Keratinocyte (primary cell): ENCODE results near the gene GCC1. TPM values are rescaled to one million over a fixed set of nuclear protein-coding genes. Genes with fewer than 3 reads are reported as not detected.

Experiments
- DNase-seq: peaks from one replicate; pipeline ENCODE4 v3.0.0-alpha.2; 2011; ENCODE audit warnings: low read depth, missing footprints, low spot score
- FAIRE-seq: peaks from 2 replicates; lab custom pipeline; 2011; peaks lifted over from hg19 to GRCh38; lab: Jason Lieb, UNC
- H2AFZ ChIP-seq: 2 replicates; pipeline ENCODE4 v1.6.0; 2012; ENCODE audit warnings: low read length, control low read depth, inconsistent platforms; ENCODE audit not compliant: control insufficient read depth
- H3K27ac ChIP-seq: 2 replicates; pipeline ENCODE4 v1.5.1; 2011; ENCODE audit warnings: low read length; ENCODE audit not compliant: control insufficient read depth, insufficient read depth
- H3K27me3 ChIP-seq: 3 replicates; pipeline ENCODE4 v1.6.0; 2011; ENCODE audit warnings: low read length; ENCODE audit not compliant: control insufficient read depth, insufficient read depth; ENCODE audit errors: extremely low read depth
- H3K36me3 ChIP-seq, 2 experiments: 2 replicates in 1 of 2; 3 replicates in 1 of 2; pipeline ENCODE4 v1.5.1; 2011; ENCODE audit warnings: low read length in 2 of 2, mild to moderate bottlenecking in 1 of 2; ENCODE audit not compliant: control insufficient read depth in 2 of 2, insufficient read depth in 2 of 2; ENCODE audit errors: extremely low read depth in 1 of 2
- H3K4me1 ChIP-seq: 3 replicates; pipeline ENCODE4 v1.5.1; 2011; ENCODE audit warnings: low read length; ENCODE audit not compliant: control insufficient read depth, insufficient read depth; ENCODE audit errors: extremely low read depth
- H3K4me2 ChIP-seq: 3 replicates; pipeline ENCODE4 v1.6.0; 2011; ENCODE audit warnings: low read depth, low read length; ENCODE audit not compliant: control insufficient read depth, insufficient read depth; ENCODE audit errors: extremely low read depth
- H3K4me3 ChIP-seq, 3 experiments: fragments of 200-600 bp in 1 of 3; sonication (generic) in 1 of 3; 2 replicates in 2 of 3; 3 replicates in 1 of 3; pipeline ENCODE4 v1.5.1; 2011 to 2016; ENCODE audit warnings: low read length in 3 of 3, mild to moderate bottlenecking in 3 of 3, control low read depth in 2 of 3, inconsistent platforms in 1 of 3, low read depth in 1 of 3, mixed read lengths in 1 of 3, mixed run types in 1 of 3, moderate library complexity in 1 of 3; ENCODE audit not compliant: control insufficient read depth in 2 of 3, insufficient read depth in 2 of 3; ENCODE audit errors: extremely low read depth in 1 of 3
- H3K79me2 ChIP-seq: 2 replicates; pipeline ENCODE4 v1.6.0; 2012; ENCODE audit warnings: low read length; ENCODE audit not compliant: control insufficient read depth, insufficient read depth
- H3K9ac ChIP-seq: 3 replicates; pipeline ENCODE4 v1.6.0; 2011; ENCODE audit warnings: low read length; ENCODE audit not compliant: control insufficient read depth, insufficient read depth; ENCODE audit errors: extremely low read depth
- H3K9me1 ChIP-seq: 3 replicates; pipeline ENCODE4 v1.6.0; 2011; ENCODE audit warnings: low read length; ENCODE audit not compliant: control insufficient read depth, insufficient read depth; ENCODE audit errors: extremely low read depth
- H3K9me3 ChIP-seq: 2 replicates; pipeline ENCODE4 v1.5.1; 2012; ENCODE audit warnings: low read depth, low read length; ENCODE audit not compliant: control insufficient read depth
- H4K20me1 ChIP-seq: 3 replicates; pipeline ENCODE4 v1.6.0; 2011; ENCODE audit warnings: low read length; ENCODE audit not compliant: control insufficient read depth, insufficient read depth; ENCODE audit errors: extremely low read depth
- EZH2 ChIP-seq: IDR thresholded peaks from one replicate; pipeline ENCODE4 v1.6.1; 2012; ENCODE audit warnings: inconsistent platforms, mild to moderate bottlenecking, low read length, moderate library complexity
- dilution Hi-C: fragments of 300-500 bp; cut with MboI; formaldehyde crosslinking; loops from one replicate; pipeline ENCODE4 v1.7.0; 2020; ENCODE audit warnings: low sequenced_read_pairs; ENCODE audit not compliant: extremely low pct_ligation_motif_present
- polyA plus RNA-seq, 5 experiments: library from polyadenylated mRNA; depleted of rRNA in 3 of 5; stranded (reverse) in 3 of 5; stranded (forward) in 1 of 5; unstranded in 1 of 5; fragments of >200 nt; gene quantifications; 1 replicate in 1 of 5; 2 replicates in 3 of 5; 3 replicates in 1 of 5; pipeline versions ENCODE4 v1.2.1 to v1.2.3, GENCODE V29; 2011 to 2012; ENCODE audit warnings: missing spikeins in 2 of 5, low read depth in 1 of 5, low replicate concordance in 1 of 5
- TF ChIP-seq, protein P1 (sequence below), 3 experiments: IDR thresholded peaks in 1 of 3; conservative IDR thresholded peaks in 1 of 3; optimal IDR thresholded peaks in 1 of 3; 2 replicates in 2 of 3; 3 replicates in 1 of 3; pipeline versions ENCODE3 to v1.5.1; 2011; ENCODE audit warnings: low read length in 3 of 3, mild to moderate bottlenecking in 3 of 3, moderate library complexity in 2 of 3, control low read depth in 1 of 3, inconsistent platforms in 1 of 3; ENCODE audit not compliant: insufficient read depth in 2 of 3; ENCODE audit errors: extremely low read depth in 1 of 3

GCC1 gene
- polyA plus RNA-seq, 1 donor (not counting 4 experiments of a cell fraction or from before 2014, with no cell fraction given) = 8.9 TPM

GRCh38 chr7:127557803-127558202 lies 27.6 kb downstream of the GCC1 start:
- Histone ChIP-seq H3K9ac (no peak overlapping the region), H3K4me2 (no peak overlapping the region), H3K4me3 (no peak overlapping the region), H3K9me3 (no peaks in the 10 kb centered on the region), H3K4me1 (no peaks in the 10 kb centered on the region), H2AFZ (no peak overlapping the region), H3K79me2 (no peaks in the 10 kb centered on the region), H3K36me3 (no peaks in the 10 kb centered on the region), H3K9me1 (no peaks in the 10 kb centered on the region), H4K20me1 (no peaks in the 10 kb centered on the region), H3K27me3 (no peaks in the 10 kb centered on the region), H3K27ac (no peak overlapping the region)
- TF ChIP-seq, protein P1, sequence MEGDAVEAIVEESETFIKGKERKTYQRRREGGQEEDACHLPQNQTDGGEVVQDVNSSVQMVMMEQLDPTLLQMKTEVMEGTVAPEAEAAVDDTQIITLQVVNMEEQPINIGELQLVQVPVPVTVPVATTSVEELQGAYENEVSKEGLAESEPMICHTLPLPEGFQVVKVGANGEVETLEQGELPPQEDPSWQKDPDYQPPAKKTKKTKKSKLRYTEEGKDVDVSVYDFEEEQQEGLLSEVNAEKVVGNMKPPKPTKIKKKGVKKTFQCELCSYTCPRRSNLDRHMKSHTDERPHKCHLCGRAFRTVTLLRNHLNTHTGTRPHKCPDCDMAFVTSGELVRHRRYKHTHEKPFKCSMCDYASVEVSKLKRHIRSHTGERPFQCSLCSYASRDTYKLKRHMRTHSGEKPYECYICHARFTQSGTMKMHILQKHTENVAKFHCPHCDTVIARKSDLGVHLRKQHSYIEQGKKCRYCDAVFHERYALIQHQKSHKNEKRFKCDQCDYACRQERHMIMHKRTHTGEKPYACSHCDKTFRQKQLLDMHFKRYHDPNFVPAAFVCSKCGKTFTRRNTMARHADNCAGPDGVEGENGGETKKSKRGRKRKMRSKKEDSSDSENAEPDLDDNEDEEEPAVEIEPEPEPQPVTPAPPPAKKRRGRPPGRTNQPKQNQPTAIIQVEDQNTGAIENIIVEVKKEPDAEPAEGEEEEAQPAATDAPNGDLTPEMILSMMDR (optimal IDR thresholded peaks at IDR 0.05 in 1 of 3, IDR thresholded peaks at IDR 0.05 in 1 of 3, conservative IDR thresholded peaks at IDR 0.05 in 1 of 3; ENCODE audit: extremely low read depth in 1 of 3, insufficient read depth in 2 of 3, low read length in 3 of 3) = no peak
- no peak for TF ChIP-seq EZH2
- FAIRE-seq (no peak), DNase-seq (no peak)
- dilution Hi-C loops = no loop called here

DNA sequence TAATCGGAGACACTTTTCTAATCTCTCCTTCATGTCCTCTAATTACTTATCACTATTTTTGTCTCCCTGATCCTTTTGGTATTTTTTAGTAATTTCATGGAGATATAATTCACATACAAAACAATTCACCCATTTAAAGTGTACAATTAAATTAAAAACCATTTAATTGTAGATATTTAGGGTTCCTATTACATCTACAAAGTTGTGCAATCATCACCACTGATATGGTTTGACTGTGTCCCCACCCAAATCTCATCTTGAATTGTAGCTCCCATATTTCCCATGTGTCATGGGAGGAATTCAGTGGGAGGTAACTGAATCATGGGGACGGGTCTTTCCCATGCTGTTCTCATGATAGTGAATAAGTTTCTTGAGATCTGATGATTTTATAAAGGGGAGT lies 29.0 kb downstream of the GCC1 start:
- Histone ChIP-seq H3K36me3 (no peaks in the 10 kb centered on the region), H3K9me3 (no peaks in the 10 kb centered on the region), H3K27me3 (no peaks in the 10 kb centered on the region), H3K9ac (no peak overlapping the region), H2AFZ (no peak overlapping the region), H3K4me2 (no peak overlapping the region), H3K27ac (no peak overlapping the region), H3K4me1 (no peaks in the 10 kb centered on the region), H4K20me1 (no peaks in the 10 kb centered on the region), H3K9me1 (no peaks in the 10 kb centered on the region), H3K4me3 (no peak overlapping the region), H3K79me2 (no peaks in the 10 kb centered on the region)
- FAIRE-seq (no peak), DNase-seq (no peak)
- dilution Hi-C loops = no loop called here
- TF ChIP-seq EZH2 = no peak
- TF ChIP-seq, protein P1 (optimal IDR thresholded peaks at IDR 0.05 in 1 of 3, IDR thresholded peaks at IDR 0.05 in 1 of 3, conservative IDR thresholded peaks at IDR 0.05 in 1 of 3; ENCODE audit: extremely low read depth in 1 of 3, insufficient read depth in 2 of 3, low read length in 3 of 3) = no peak
